Measurements from ENCODE around the gene ZNF688. TPM values are rescaled to one million over a fixed set of nuclear protein-coding genes. Genes with fewer than 3 reads are reported as not detected.

ZNF688 gene
- total and polyA plus RNA-seq, 2 of the 13 experiments (the other 11 are each of a cell fraction or from before 2014, with no cell fraction given), result 2.4 to 5.4 TPM

DNA sequence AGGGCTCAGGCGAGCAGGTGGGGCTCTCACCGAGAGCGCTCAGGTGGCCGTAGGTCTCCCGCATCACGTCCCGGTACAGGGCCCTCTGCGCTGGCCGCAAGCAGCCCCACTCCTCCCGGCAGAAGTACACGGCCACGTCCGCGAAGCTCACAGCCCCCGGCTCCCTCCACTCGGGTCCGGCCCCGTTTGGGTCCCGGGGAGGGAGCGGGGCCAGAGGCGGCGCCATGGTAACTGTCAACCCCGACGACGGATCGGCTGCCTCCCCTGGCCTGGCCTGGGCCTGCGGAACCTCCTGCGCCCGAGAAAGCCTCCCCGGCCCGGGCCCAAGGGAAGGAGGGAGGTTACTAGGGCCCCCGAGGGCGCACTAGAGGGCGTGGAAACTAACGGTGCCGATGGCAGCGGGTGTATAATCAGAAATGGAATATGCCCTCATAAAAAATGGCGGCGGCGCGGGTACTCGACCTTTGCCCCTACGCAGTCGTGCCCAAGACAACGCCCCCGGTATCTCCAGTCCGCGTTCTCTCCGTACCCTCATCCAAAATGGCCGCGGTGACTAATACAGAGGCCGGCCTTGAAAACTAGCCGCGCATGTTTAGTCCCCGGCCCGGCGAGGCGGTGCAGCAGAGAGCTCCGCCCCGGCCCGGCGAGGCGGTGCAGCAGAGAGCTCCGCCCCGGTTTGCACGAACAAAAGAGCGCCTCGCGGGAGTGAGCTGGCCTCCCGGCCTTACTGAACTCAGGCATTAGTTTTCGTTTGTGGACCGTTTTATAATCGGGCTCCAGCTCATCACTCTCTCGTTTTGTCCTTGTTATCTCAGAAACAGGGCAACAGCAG, 13.3 kb downstream of the ZNF688 start, which contains the start of gene ZNF764 (continued):
- TF ChIP-seq SOX13 (IDR thresholded peaks at IDR 0.05) (no peak), SOX13 (CRISPR knock-in tag; conservative IDR thresholded peaks at IDR 0.05 in 1 of 2, IDR thresholded peaks at IDR 0.05 in 1 of 2) (peak in 1 of 2 experiments; percentile 68; a peak in 2 of 4 replicates), ZEB1 (IDR thresholded peaks at IDR 0.05; ENCODE audit: insufficient replicate concordance, low read depth) (peak; percentile 61), DMAP1 (CRISPR knock-in tag; IDR thresholded peaks at IDR 0.05) (peak; percentile 92), MED1 (CRISPR knock-in tag; IDR thresholded peaks at IDR 0.05) (peak; percentile 77), ZNF616 (CRISPR knock-in tag; IDR thresholded peaks at IDR 0.05; ENCODE audit: low read depth) (peak; percentile 69; the same call in 1 of the 2 replicates), CCDC6 (CRISPR knock-in tag; IDR thresholded peaks at IDR 0.05) (peak; percentile 94), ZNF383 (CRISPR knock-in tag; IDR thresholded peaks at IDR 0.05; ENCODE audit: borderline replicate concordance) (no peak), KLF12 (CRISPR knock-in tag; IDR thresholded peaks at IDR 0.05; ENCODE audit: borderline replicate concordance) (peak; percentile 93; the same call in 1 of the 2 replicates), ATRX (CRISPR knock-in tag; IDR thresholded peaks at IDR 0.05; ENCODE audit: borderline replicate concordance) (no peak), ARNT2 (CRISPR knock-in tag; IDR thresholded peaks at IDR 0.05; ENCODE audit: low read depth) (peak; percentile 61; the same call in 1 of the 2 replicates), CREB1 (IDR thresholded peaks at IDR 0.05) (peak; percentile 57), CREB1 (CRISPR knock-in tag; IDR thresholded peaks at IDR 0.05) (peak; percentile 92), CENPX (CRISPR knock-in tag; IDR thresholded peaks at IDR 0.05) (no peak), ARNTL (CRISPR knock-in tag; IDR thresholded peaks at IDR 0.05) (peak; percentile 77), SMAD9 (CRISPR knock-in tag; IDR thresholded peaks at IDR 0.05) (no peak; the same call in 1 of the 2 replicates), GTF2F1 (IDR thresholded peaks at IDR 0.05; ENCODE audit: low read length) (no peak), SRY (CRISPR knock-in tag; IDR thresholded peaks at IDR 0.05) (peak; percentile 95), ZFP1 (CRISPR knock-in tag; IDR thresholded peaks at IDR 0.05) (no peak; the same call in 1 of the 2 replicates), ZKSCAN8 (CRISPR knock-in tag; IDR thresholded peaks at IDR 0.05; ENCODE audit: borderline replicate concordance) (peak; percentile 16; the same call in 1 of the 2 replicates), NCOR1 (IDR thresholded peaks at IDR 0.05; ENCODE audit: borderline replicate concordance, low read length) (peak; percentile 79), SAP130 (CRISPR knock-in tag; IDR thresholded peaks at IDR 0.05; ENCODE audit: low read depth) (peak; percentile 94), ATF7-NPFF (CRISPR knock-in tag; IDR thresholded peaks at IDR 0.05; ENCODE audit: low read depth) (peak; percentile 67; the same call in 1 of the 2 replicates), MED8 (CRISPR knock-in tag; IDR thresholded peaks at IDR 0.05; ENCODE audit: insufficient replicate concordance) (peak; percentile 86), ZBTB10 (CRISPR knock-in tag; IDR thresholded peaks at IDR 0.05; ENCODE audit: borderline replicate concordance) (peak; percentile 27; the same call in 1 of the 2 replicates), EED (CRISPR knock-in tag; IDR thresholded peaks at IDR 0.05) (peak; percentile 74; the same call in 1 of the 2 replicates), ZNF367 (CRISPR knock-in tag; IDR thresholded peaks at IDR 0.05; ENCODE audit: borderline replicate concordance) (no peak), ZNF329 (CRISPR knock-in tag; IDR thresholded peaks at IDR 0.05; ENCODE audit: low read depth) (peak; percentile 55; the same call in 1 of the 2 replicates), RFX5 (IDR thresholded peaks at IDR 0.05; ENCODE audit: low read depth, low read length) (0 out of 2 replicates have a peak, but pooled peaks have one; percentile 19)

Data from HepG2 (cell line).